Heart right ventricle (tissue), 16 donors: ENCODE measurements around the gene SNX32. TPM values are rescaled to one million over a fixed set of nuclear protein-coding genes. Genes with fewer than 3 reads are reported as not detected.
A peak's percentile ranks its signal among the peaks of the same experiment; 100 is the strongest.

Experiments used
- ATAC-seq, 8 donors: fragments of 200-7000 bp; cut with Tn5 transposase; one replicate each; pipeline ENCODE4 v1.9.1; 2020; ENCODE audit warnings: mild to moderate bottlenecking in 8 of 8, moderate library complexity in 8 of 8, moderate number of reproducible peaks in 1 of 8
- DNase-seq, 2 donors: peaks; one replicate each; pipeline ENCODE4 v3.0.0-alpha.2; 2020
- H3K27ac ChIP-seq, 10 donors: fragments of 200-600 bp; sonication (generic) in 2 of 10; one replicate each; pipeline versions ENCODE4 v1.5.0 to v1.8.0; 2020 to 2022; ENCODE audit warnings: mild to moderate bottlenecking in 3 of 10
- H3K27me3 ChIP-seq, 7 donors: fragments of 200-600 bp; one replicate each; pipeline ENCODE4 v1.8.0; 2021 to 2022; ENCODE audit warnings: mild to moderate bottlenecking in 2 of 7
- H3K36me3 ChIP-seq, 9 donors: fragments of 200-600 bp; sonication (generic) in 1 of 9; one replicate each; pipeline versions ENCODE4 v1.5.0 to v1.8.0; 2020 to 2022; ENCODE audit warnings: mild to moderate bottlenecking in 2 of 9
- H3K4me1 ChIP-seq, 9 donors: fragments of 200-600 bp; sonication (generic) in 1 of 9; one replicate each; pipeline versions ENCODE4 v1.5.0 to v1.8.0; 2020 to 2022; ENCODE audit warnings: mild to moderate bottlenecking in 4 of 9
- H3K4me3 ChIP-seq, 10 donors: fragments of 200-600 bp; sonication (generic) in 2 of 10; one replicate each; pipeline versions ENCODE4 v1.5.0 to v1.8.0; 2020 to 2022; ENCODE audit warnings: mild to moderate bottlenecking in 7 of 10, moderate library complexity in 2 of 10
- H3K9me3 ChIP-seq, 11 donors: fragments of 200-600 bp in 10 of 11; sonication (generic) in 2 of 11; one replicate each; pipeline versions ENCODE4 v1.5.0 to v1.8.0; 2013 to 2022; ENCODE audit warnings: mild to moderate bottlenecking in 2 of 11, control low read depth in 1 of 11, moderate library complexity in 1 of 11
- CTCF ChIP-seq, 9 donors: fragments of 200-600 bp; sonication (generic) in 2 of 9; IDR thresholded peaks; one replicate each; pipeline versions ENCODE4 v1.5.0 to v1.8.0; 2021 to 2022; ENCODE audit warnings: antibody characterized with exemption in 9 of 9, mild to moderate bottlenecking in 5 of 9, moderate library complexity in 1 of 9
- WGBS, 2 donors: extraction: QIAGEN DNeasy Blood & Tissue Kit; methylation state at CpG; one replicate each; pipeline ENCODE4 v1.1.7; 2013; ENCODE audit warnings: inconsistent platforms in 1 of 2; 5-methylcytosine and 5-hydroxymethylcytosine counted together
- intact Hi-C, 10 donors: fragments of 100-400 bp; cut with DNase I; formaldehyde crosslinking; loops; one replicate each; pipeline versions ENCODE4 v1.11.1 to v1.14.2; 2022
- polyA plus RNA-seq, 2 donors: library from polyadenylated mRNA; stranded (reverse); fragments of 200-250 nt; gene quantifications; one replicate each; pipeline ENCODE4 v1.2.3, GENCODE V29; 2013
- total RNA-seq, 10 donors: library from RNA; stranded (reverse); fragmentation: NEBNext Ultra II Directional in 3 of 10; extraction: Animal tissue kit (Norgen Biotek cat#: 25700) in 3 of 10; gene quantifications; one replicate each; pipeline versions ENCODE4 v1.2.1 to v1.2.4, GENCODE V29; 2021 to 2023
- donor health status: Arrhythmogenic right ventricular cardiomyopathy.
- donor health status: ischemic (EF 13 %, LVEDD 7.1; RV severe dilation, severe dysfunction).
- donor health status: healthy with polysubstance abuse.
- donor health status: DM: no; HTN: yes; CAD: no.
- donor health status: DM: no; HTN: no; CAD: no.
- donor health status: ischemic (EF 25% LVEDD 6.9; RV normal size, moderate dysfunction).
- donor health status: ischemic (EF 25% LVEDD 5.7; RV mildly dilated, moderate dysfunction).
- donor health status: healthy.
- donor health status: DM: yes; HTN: yes; CAD: no.
- donor health status: Ischemic cardiomyopathy.
- donor health status: ischemic (EF 35%, LVEDD 5.7; RV mildly dilated, moderate dysfunction).
- donor health status: nonischemic (EF 11% LVEDD 7.7; RV severe dilation, severe dysfunction).
- donor health status: DM: yes; HTN: yes; CAD: no.
- donor health status: PGD.
- donor health status: ischemic (EF 29% LVEDD 5.4; RV normal size, mild dysfunction).
- donor health status: nonischemic (EF 23%, LVEDD 6.1; RV moderate dilation, normal function).

The SNX32 gene
- total and polyA plus RNA-seq, 12 donors, result 0.13 to 0.58 (median 0.32) TPM; not detected in 5

- peaks cover 0 to 34% (median 19%) of the 10 kb centered on the region in 9 donors for H3K36me3 ChIP-seq
- DNase-seq, result no peak
- H3K4me3 ChIP-seq, result peak overlapping the region in 1 of 10 donors; percentile 39
- no peak for TF ChIP-seq CTCF (IDR thresholded peaks at IDR 0.05)
- peaks cover 0 to 15% (median 8%) of the 10 kb centered on the region in 9 donors for H3K4me1 ChIP-seq
- no peaks in the 10 kb centered on the region for H3K9me3 ChIP-seq
- no peak for ATAC-seq
- H3K27me3 ChIP-seq, result no peaks in the 10 kb centered on the region
- 80 to 82% methylated on average over 7 of the region's 7 CpGs for WGBS, 2 donors
- H3K27ac ChIP-seq, result peak overlapping the region in 1 of 10 donors; percentile 59
- intact Hi-C loops, result loop anchor here in 4 of 10 donors (5.0 to 10.0 kb wide), 3 partner anchors 102 to 165 kb away; partner anchors contain the start of gene KAT5 (in 1 of the 4)
Measured at GRCh38 chr11:65880027-65880426, 46.3 kb downstream of the SNX32 start.

- DNase-seq, result no peak
- Histone ChIP-seq H3K9me3 (no peaks in the 10 kb centered on the region), H3K27ac (peak overlapping the region in 1 of 10 donors; percentile 47), H3K36me3 (peaks cover 0 to 42% (median 19%) of the 10 kb centered on the region in 9 donors), H3K27me3 (no peaks in the 10 kb centered on the region), H3K4me3 (peak overlapping the region in 1 of 10 donors; percentile 39), H3K4me1 (peaks cover 0 to 15% (median 8%) of the 10 kb centered on the region in 9 donors)
- WGBS, 2 donors, result 64 to 80% methylated on average over 7 of the region's 7 CpGs
- no peak for TF ChIP-seq CTCF (IDR thresholded peaks at IDR 0.05)
- intact Hi-C loops, result loop anchor here in 4 of 10 donors (5.0 to 10.0 kb wide), 3 partner anchors 101 to 166 kb away; partner anchors contain the start of gene KAT5 (in 1 of the 4)
- no peak for ATAC-seq
Measured at GRCh38 chr11:65880844-65881421, 47.2 kb downstream of the SNX32 start.

GRCh38 chr11:65882120-65883057 lies 48.6 kb downstream of the SNX32 start:
- Histone ChIP-seq H3K4me1 (peaks cover 1 to 26% (median 14%) of the 10 kb centered on the region in 9 donors), H3K36me3 (peaks cover 0 to 55% (median 19%) of the 10 kb centered on the region in 9 donors), H3K27ac (no peak overlapping the region), H3K4me3 (no peak overlapping the region), H3K27me3 (no peaks in the 10 kb centered on the region), H3K9me3 (no peaks in the 10 kb centered on the region)
- ATAC-seq (no peak), DNase-seq (no peak)
- WGBS, 2 donors, result 90 to 94% methylated on average over 30 of the region's 30 CpGs
- intact Hi-C loops, result loop anchor here in 4 of 10 donors (5.0 to 10.0 kb wide), 3 partner anchors 100 to 168 kb away; partner anchors contain the start of gene KAT5 (in 1 of the 4)
- no peak for TF ChIP-seq CTCF (IDR thresholded peaks at IDR 0.05)
